ENCODE data around the gene C1orf167.

Gene C1orf167, protein sequence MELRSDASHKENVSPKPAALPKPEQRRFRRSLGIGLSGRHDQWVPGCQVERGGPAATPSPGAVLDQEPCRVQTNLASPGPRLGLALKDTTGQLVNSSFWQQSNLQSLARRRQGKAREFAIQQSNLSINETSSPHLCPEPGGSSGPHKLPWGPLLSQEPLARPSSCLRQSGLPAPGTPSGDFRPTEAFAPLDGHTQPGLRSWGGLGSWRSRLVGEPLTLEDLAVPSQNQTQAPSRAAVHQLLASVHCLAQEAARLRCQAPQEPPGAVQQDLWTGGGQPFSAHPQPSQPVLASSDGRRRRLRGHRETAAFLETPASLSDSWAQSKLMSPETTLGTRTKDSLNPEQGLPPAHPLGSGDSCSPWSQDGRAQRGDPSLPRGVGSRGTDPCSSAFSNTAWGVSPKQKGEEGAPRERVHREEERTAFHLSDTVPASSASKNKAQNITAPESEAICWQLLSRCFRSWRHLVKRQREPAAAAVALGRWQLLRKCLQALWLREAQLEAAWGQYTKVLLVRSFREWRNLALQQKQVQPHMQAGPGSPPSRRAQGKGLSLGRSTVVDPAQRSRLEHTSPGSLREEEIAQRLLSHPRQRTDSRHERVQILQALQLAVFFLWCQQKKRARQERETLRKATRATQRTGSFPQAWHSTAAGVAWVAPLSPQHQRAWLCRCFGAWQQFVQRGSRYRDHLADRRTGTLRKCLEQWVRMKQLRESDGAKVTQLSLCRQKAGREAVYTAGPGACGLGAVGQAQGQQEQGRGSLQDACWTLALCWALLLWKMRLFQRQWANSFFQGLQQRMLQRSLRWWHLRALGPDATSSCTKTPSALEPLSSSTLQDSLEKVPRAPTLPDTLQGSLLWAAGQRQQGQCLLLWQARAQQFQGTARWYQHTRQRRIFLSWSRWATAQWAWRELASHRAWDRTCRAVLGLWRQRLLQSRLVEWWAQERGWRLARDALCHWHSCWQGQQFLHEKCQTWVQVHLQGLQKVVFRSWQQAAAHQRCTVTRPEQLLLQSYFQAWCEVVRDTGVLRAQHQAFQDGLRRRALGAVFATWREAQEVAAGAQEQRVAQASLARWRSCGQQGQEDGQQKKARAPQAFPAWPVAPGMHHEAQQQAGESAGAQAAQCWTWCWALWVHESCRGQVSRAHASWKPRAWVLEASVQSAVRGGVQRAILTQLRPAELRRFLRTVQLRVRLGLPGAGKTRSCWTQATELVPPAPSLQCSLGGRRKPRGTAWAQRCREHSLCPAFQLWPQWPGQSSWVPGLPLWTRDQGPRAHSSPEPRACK (N-terminal part only)

DNA sequence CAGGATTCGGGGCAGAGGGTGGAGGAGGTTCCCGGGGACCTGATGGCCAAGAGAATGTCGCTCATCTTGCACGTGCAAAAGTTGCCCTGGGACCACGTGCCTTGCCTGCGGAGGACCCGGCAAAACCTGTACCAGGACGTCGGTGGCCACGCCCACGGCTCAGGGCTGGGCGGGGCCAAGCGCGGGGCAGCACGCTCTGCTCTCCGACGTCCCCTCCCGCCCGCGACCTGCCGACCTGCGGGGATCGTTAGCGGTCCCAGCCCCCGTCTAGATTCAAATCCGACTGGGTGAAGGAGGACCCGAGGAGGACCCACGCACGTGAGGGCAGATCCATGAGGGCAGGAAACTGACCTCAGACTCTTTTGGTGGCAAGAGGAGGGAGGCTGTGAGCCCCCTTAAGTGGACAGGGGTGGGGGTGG lies at the start of gene C1orf167:
C1orf167 (plus strand) TSS at position 206 of the 419 bp plus-strand sequence. CDS start 2,208 bp downstream, outside the sequence.
- intact Hi-C loops (cut with DNase I), result no loop called here
- DNase-seq, result no peak

DNA sequence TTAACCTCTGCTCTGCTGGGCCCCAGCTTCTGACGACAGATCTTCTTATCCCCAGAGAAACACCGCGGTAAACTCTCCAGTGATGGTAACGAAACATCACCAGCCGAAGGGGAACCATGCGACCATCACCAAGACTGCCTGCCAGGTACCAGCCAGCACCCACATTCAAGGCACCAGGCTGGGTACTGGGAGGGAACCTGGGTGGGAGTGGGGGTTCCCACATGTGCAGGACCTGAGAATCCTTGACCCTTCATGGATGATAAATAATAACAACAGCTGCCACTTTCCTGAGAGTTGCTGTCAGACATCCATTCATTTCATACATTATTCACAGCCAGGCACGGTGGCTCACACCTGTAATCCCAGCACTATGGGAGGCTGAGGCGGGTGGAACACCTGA lies 49.7 kb upstream of the C1orf167 start:
- no peak for DNase-seq
- intact Hi-C loops (cut with DNase I), result no loop called here

DNA sequence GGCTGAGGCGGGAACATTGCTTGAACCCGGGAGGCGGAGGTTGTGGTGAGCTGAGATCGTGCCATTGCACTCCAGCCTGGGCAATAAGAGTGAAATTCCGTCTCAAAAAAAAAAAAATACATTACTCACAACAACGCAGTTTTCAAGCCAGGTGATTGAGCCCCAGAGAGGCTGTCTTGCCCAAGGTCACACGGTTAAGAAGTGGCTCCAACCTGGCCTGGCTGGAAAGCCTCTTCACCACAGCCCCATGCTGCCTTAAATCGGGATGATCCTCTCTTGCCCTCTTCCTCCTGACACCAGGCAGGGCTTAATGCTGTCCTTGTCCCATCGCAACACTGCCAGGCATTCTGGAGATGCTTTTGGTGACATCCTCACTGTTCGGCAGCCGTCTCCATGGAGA lies 48.9 kb upstream of the C1orf167 start:
- no peak for DNase-seq
- intact Hi-C loops (cut with DNase I), result no loop called here

DNA sequence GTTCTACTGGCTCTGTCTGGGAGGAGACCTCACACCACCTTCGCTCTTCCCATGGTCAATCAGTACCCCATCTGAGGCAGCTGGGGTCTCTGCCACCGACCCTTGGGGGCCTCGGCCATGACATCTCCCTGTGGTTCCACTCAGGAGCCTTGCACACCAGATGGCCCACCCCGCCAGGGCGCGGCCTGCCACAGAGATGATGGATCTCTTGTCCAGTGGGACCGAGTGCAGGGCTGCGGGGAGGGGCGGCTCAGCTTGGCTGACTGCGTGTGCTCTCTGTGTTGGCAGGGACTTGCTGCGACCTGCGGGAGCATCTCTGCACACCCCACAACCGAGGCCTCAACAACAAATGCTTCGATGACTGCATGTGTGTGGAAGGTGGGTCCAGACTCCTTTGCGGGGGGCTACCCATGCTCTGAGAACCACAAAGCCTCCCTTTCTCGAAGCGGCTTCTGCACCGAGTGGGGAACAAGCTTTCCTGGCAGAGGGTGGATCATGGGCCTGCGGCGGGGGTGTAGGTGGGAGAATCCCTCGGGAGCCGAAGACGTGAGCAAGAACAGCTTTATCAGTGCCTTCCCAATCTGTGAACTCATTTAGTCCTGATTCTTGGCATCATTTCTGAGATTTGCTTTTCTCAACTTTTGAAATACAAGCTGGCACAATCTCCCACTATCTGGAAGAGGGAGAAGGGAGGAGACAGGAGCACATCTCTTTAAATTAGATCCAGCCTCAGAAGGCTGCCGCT lies 47.0 kb upstream of the C1orf167 start:
- intact Hi-C loops (cut with DNase I), result no loop called here
- peak in 8 of 10 donors; percentile 38 to 94 (median 65) for DNase-seq

DNA sequence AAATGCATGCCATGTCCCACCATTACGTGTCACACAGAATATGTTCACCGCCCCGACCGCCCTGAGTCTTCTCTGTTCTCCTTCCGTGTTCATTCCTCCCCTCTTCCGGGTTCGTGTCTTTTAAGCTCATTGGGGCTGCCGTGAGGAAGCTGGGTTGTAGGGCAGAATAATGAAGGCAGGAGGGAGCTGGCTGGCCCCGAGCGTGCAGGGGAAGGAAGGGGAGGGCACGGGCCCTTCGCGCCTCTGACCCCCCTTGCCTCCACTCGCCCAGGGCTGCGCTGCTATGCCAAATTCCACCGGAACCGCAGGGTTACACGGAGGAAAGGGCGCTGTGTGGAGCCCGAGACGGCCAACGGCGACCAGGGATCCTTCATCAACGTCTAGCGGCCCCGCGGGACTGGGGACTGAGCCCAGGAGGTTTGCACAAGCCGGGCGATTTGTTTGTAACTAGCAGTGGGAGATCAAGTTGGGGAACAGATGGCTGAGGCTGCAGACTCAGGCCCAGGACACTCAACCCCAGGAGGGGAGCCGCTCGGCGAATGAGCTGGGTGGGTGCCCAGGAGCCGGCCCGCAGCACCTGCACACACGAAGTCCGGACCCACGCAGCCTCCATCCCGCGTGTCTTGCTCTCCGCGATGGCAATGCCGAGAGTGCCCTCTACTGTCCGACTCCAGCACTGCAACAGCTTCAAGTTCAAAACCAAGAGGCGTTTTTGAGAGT lies 42.5 kb upstream of the C1orf167 start:
- intact Hi-C loops (cut with DNase I), result loop anchor here (1.0 to 2.0 kb wide), 3 partner anchors 37 to 69 kb away; no protein-coding TSS in a partner anchor
- DNase-seq, result peak; percentile 76 to 98 (median 90)

DNA sequence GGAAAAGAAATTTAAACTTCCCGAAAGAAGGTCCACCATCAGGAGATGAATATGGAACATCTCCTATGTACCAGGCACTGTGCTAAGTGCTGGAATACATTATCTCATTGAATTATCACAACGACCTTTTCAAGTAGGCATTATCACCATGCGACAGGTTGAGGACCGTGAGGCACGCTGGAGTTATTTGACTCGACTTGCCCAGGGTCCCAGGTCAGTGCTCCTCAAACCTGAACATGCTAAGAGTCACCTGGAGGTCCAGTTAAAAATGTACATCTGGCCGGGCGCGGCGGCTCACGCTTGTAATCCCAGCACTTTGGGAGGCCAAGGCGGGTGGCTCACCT lies 42.0 kb upstream of the C1orf167 start:
- intact Hi-C loops (cut with DNase I), result loop anchor here (1.0 to 2.0 kb wide), 2 partner anchors 37 to 44 kb away; no protein-coding TSS in a partner anchor
- no peak for DNase-seq

DNA sequence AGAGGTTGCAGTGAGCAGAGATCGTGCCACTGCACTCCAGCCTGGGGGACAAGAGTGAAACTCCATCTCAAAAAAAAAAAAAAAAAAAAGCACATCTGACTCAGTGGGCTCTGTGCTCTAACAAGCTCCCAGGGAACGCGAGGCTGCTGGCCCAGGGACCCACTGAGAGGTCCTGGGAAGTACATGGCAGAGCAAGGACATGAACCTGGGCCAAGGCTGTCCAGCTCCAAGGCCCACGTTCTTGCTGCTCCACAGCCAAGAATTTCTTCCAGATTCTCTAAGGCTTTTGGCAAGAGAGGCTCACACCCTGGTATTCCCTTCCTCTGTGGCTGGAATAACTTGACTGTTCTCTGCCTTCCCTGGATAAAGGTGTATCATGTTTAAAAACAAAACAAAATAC lies 41.5 kb upstream of the C1orf167 start:
- intact Hi-C loops (cut with DNase I), result loop anchor here (1.0 to 2.0 kb wide), 2 partner anchors 38 to 44 kb away; no protein-coding TSS in a partner anchor
- DNase-seq, result peak in 2 of 10 donors; percentile 35 to 89

DNA sequence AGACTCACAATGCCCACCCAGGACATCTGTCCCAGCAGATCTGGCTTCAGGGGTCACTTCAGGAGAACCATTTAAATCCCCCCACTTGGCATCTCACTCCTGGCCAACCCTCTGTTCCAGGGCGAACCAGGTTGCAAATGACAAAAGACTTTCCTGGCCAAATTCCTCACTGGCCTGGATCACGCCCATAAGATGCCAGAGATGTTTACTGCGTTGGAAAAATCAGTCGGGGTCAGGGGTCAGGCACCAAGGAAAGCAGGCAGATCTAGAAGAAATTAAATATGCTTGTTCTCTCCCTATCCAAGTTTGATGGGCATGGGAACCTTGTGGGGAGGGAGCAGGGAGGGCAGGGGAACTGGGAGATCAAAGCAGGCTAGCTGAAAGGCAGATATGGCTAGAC lies 40.7 kb upstream of the C1orf167 start:
- DNase-seq, result no peak
- intact Hi-C loops (cut with DNase I), result loop anchor here (2.0 kb wide), 1 partner anchor 39 kb away; no protein-coding TSS in a partner anchor

DNA sequence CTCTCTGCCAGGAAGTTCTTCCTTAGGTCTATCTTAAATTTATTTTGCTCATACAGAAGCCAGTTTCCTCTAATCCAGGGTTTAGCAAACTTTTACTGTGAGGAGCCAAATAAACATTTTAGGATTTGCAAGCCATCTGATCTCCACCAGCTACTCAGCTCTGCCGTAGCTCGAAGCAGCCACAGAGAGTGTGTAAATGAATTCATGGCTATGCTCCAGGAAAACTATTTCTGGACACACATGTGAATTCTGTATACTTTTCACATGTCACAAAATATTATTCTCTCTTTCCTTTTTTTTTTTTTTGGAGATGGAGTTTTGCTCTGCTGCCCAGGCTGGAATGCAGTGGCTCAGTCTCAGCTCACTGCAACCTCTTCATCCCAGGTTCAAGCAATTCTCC lies 39.5 kb upstream of the C1orf167 start:
- intact Hi-C loops (cut with DNase I), result no loop called here
- DNase-seq, result no peak

DNA sequence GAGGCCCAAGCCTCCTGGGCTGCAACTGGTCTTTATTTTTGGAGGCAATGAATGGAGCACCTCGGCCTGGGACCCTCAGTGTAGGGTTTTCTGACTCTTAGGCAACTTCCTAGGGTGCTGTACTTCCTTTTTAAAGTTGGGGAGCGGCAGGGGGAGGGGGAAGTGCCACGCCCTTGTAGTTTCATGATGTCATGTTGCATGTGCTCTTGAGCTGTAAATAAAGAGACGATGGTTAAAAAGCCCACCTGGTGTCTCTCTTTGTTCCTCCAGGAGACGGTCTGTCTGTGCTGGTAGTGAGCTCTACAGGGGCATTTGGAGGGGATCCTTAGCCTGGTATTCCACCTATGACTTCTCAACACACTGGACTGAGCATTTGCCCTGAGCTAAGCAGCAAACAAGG lies 36.4 kb upstream of the C1orf167 start:
- intact Hi-C loops (cut with DNase I), result no loop called here
- no peak for DNase-seq

DNA sequence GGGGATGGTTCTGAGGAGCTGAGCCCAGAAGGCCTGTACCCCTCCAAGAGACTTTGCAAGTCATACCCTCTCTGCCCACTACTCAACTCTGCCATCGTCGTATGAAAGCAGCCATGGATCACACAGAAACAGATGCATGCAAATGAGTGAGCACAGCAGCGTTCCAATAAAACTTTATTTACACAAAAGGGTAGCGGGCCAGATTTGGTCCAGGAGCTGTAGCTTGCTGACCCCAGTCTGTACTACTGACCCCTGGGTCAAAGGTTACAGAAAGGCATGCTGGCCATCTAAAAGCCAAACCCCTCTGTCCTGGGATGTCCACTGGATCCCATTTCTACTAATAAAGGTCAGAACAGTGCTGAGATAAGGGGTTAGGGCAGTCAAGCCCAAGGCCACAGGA lies 34.9 kb upstream of the C1orf167 start:
- intact Hi-C loops (cut with DNase I), result no loop called here
- no peak for DNase-seq

DNA sequence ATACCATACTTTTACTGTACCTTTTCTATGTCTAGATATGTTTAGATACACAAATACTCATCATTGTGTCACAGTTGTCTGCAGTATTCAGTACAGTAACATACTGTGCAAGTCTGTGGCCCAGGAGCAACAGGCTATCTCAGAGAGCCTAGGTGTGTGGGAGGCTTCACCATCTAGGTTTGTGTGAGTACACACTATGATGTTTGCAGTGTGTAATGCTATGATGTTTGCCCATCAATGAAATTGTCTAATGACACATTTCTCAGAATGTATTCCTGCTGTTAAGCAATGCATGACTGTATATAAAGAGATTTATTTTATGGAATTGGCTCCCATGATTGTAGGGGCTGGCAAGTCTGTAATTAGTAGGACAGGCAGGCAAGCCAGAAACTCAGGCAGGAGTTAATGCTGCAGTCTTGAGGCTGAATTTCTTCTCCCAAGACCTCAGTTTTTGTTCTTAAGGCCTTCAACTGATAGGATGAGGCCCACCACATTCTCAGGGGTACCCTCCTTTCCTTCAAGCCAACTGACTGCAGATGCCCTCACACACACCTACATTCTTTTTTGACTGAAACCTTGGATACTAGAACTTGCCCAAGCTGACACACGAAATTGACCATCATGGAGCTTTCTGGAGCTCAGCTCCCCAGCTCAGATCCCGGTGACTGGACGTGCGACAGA lies 33.7 kb upstream of the C1orf167 start:
- DNase-seq, result no peak
- intact Hi-C loops (cut with DNase I), result no loop called here

DNA sequence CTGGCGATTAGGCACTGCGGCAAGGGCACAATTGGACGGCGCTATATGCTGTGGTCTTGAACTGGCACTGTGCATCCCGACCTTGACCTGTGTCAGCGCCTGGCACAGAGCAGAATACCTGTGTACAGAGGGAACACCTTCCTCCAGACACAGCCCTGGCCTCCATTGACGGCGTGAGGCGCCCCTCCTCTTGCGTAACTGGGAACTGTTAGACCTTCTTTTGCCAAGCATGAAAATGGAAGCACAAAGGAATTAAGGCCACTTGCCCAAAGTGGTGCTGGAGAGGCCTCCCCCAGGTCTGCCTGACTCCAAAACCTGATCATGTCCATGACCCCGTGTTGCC lies 32.9 kb upstream of the C1orf167 start:
- intact Hi-C loops (cut with DNase I), result no loop called here
- no peak for DNase-seq

DNA sequence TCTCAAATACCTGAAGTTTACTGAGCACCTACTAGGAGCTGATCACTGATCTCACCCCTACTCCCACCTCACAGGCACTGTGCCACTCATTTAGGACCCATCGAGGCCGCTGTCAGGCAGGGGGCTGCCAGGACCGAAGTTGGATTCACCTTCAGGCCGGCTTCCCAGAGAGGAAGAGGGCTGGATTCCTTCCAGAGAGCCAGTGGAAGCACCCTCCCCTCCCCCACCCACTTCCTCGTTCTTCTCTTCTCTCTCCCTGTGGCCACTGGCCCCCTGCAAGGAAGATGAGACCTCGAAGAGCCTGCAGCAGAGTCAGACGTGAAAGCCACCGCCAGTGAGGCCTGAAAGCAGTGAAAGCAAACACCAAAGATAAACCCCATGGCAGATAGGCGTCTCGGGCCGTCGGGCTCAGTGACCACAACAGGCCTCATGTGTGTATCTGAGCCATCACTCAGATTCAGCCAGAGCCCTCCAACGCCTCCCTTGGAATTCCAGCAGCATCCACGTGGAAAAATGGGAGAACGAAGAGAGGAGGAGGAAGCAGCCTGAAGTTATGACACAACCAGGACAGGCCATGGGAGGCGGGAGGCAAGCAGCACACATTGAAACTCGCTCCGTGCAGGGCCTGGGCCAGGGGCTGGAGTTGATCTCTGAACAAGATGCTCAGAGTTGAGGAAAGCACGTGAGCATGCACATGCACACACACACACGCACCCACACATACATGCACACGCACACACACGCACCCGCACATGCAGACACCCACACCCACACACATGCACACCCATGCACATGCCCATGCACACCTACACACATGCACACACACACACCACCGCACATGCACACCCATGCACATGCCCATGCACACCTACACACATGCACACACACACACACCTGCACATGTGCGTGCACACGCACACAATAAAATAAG lies 32.2 kb upstream of the C1orf167 start:
- intact Hi-C loops (cut with DNase I), result loop anchor here (2.0 kb wide), 1 partner anchor 75 kb away; the partner anchor contains the start of gene MTHFR
- DNase-seq, result no peak

DNA sequence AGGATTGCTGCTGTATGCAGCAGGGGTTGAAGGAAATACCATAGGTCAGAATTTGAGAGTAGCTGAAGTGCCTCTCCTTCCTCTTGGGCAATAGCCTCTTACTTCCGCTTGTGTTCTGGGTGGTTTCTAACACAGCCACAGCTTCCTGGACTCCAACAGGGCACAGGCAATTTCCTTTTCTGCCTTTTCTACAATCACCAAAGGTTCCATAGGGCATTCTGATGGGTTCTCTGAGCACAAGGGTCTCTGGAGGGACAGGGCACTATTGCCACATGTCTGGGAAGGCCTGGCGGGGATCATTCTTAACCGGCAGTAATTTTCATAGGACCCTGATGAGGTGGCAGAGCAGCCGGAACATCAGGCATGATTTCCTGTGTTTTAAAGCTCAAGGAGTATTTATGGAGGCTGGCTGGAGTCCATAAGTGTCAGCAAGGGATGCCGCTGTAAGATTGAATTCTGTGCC lies 31.5 kb upstream of the C1orf167 start:
- DNase-seq, result no peak
- intact Hi-C loops (cut with DNase I), result loop anchor here (2.0 kb wide), 1 partner anchor 74 kb away; the partner anchor contains the start of gene MTHFR

DNA sequence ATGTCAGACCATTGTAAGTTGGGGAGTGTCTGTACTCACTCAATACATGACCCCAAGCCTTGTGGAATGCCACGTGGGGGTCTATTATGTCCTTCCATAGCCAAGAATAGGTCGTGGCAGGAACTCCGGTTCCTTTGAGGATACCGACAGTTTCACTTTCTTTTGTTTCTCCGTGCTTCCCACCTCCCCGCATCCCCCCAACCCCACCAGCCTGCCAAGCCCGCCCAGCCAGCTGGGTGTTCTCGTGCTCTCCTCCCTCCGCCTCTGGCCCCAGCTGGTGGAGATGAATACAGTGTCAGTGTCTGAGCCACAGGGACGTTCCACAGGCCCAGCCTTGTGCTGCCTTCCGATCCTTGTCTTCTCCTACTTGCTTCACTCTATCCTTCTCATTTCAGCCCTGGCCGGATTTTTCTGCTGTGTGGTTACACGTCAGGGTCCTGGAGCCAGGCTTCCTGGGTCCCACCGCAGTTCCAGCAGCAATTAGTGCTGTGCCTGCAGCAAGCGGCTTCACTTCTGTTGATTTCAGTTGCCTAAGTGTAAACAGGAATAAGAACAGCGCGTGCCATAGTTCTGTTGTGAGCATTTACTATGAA lies 30.2 kb upstream of the C1orf167 start:
- peak; percentile 67 to 97 (median 83) for DNase-seq

DNA sequence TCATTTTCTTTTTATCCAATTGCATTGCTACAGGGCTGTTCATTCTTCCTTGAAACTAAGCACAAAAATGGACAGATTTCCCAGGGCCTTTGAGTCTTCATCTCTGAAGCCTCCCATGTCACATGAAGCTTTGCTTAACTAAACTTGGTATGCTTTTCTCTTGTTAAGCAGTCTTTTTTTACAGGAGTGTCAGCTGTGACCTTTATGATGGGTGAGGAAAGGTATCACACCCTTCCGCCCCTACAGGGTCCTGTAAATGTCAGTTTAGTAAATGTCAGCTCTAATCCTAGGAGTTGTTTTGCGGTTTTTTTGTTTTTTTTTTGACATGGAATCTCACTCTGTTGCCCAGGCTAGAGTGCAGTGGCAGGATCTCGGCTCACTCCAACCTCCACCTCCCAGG lies 28.7 kb upstream of the C1orf167 start:
- DNase-seq, result no peak
- intact Hi-C loops (cut with DNase I), result no loop called here

More for the DNA sequence above, 30.2 kb upstream of the C1orf167 start:
- intact Hi-C loops (cut with DNase I), result loop anchor here (2.0 kb wide), 1 partner anchor 73 kb away; the partner anchor contains the start of gene MTHFR
